ENCODE data around the gene FBXO2.
"Not testable (repeated sequence)": the region's sequence is repeated elsewhere in the genome, so short reads cannot be mapped to it uniquely, and the experiment has no call there.

Gene FBXO2

DNA sequence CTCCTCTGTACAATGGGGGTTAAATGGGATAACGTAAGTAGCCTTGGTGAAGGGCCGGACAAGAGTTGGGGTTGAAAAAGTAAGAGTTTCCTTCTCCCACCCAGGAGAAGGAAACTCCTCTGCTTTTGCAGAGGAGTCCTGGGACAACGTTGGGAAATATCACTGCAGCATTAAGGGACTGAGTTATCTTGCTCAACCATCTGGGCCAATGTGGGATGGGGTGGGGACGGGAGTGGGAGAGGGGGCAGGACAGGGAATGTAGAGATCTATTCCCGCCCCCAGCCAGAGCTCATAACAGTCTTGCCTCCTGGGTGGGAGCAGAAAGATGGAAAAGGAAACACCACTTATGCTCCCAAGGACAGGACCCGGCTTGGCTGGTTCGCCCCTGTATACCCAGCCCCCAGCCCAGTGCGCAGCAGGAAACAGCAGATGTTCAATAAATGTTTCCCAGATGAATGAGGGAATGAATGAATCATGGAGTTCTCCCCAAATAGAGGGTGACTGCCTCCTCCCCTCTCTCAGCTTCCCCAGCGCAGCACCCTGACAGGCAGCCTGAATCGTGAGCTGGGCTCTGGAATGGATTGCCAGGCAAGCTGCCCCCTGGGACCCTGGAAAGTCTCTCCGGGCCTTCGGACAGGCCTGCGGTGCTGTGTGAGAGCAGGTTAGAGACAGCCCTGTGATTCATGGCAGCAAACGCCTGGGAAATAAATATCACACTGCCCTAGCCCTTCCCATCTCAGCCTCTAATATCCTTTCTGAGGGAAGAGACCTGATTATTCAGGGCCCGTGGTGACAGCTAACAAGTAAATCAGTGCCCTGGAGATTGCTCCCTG lies 24.8 kb downstream of the FBXO2 start:
- no peak for DNase-seq (ENCODE audit: low spot score)

DNA sequence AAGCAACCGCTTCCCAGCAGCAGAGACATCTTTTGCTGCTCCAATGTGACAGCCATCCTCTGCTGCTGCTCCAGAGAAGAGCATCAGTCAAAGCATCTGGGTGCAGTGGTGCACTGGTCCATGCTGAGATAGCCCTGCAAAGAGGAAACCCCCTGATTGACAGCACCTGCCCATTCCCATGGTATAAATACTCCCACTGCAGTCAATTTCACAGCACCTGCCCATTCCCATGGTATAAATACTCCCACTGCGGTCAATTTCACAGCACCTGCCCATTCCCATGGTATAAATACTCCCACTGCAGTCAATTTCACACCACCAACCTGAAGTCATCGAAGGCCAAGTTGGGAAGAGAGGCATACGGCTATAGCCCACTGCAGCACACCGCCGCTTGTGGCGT lies 25.5 kb downstream of the FBXO2 start:
- no peak for DNase-seq (ENCODE audit: low spot score)

DNA sequence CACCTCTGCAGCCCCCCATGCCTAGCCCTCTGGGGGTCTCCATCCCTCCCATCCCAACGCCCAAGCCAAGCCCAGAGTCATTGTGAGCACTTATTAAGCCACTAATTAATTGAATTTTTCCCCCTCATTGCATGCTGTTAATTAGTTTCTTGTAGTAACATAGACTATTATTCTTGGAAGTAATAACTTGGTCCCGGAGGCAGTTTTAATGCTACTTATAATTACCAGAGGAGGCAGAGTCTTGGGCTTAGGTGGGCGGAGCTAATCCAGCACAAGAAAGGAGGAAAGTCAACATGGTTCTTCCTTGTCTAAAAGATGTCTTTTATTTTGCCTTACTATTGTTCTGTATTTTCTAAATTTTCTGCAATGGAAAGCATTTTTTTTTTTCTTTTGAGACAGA lies 27.7 kb downstream of the FBXO2 start:
- no peak for DNase-seq (ENCODE audit: low spot score)

DNA sequence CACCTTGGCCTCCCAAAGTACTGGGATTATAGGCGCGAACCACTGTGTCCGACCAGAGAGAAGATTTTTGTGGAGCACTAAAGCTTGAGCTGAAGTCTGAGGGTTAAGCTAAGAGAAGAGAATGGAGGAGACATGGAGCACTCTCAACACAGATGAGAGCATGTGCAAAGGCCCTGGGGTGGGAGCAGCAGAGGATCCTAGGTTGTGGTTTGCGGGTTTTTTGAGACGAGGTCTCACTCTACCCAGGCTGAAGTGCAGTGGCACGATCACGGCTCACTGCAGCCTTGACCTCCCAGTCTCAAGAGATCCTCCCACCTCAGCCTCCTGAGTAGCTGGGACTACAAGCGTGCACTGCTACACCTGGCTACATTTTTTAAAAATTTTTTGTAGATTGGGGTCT lies 30.5 kb downstream of the FBXO2 start:
- no peak for DNase-seq (ENCODE audit: low spot score)

DNA sequence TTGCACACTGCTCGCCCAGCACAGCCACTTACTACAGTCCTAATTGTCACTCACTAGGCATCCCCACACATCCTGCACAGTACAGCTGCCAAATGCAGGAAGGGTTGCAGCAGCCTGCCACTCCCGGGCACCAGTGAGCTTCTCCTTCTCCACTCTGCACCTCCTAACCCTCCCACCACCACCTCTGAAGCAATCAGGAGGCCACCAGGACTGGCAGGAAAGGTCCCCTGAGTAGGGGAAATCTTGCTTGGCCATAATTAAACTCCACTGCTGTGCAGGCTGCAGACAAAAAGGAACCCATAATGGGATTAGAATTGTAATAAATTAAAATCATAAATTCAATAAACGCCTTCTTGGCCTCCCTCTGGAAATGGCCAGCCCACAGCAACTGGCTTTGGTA lies 31.8 kb downstream of the FBXO2 start:
- no peak for DNase-seq (ENCODE audit: low spot score)

DNA sequence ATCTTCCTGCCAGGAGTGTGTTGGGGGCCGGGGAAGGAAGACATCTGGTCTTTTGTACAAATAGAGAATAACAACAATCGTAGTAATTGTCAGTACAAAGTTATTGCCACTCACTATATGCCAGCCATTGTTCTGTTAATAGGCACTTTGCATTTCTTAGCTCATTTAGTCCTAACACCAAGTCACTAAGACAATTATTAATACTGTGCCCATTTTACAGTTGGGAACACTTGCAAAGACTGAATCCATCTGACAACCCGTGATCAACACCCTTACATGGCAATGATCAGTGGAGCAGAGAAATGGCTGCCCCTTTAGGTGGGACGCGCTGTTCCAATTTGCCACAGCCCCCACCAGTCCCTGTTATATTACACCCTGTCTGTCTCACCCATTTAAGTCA lies 33.3 kb downstream of the FBXO2 start:
- DNase-seq (ENCODE audit: low spot score), result no peak

DNA sequence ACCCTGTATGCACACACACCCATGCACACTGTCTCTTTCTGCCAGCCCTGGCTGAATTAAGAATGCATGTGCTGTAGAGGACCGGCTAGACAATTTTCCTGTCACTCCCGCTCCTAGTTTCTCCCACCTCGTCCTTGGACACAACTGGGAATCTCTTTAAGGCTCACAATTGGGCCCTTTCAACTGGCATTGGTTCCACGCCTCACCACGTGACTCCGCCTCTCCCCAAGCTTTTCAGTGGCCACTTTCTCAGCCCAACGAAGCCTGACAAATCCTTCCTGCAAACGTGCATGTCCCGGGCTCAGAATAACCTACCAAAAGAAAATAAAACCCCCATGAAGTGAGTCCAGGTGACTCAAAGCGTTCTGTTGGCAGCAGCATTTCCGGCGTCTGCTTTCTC lies 33.8 kb downstream of the FBXO2 start:
- no peak for DNase-seq (ENCODE audit: low spot score)

DNA sequence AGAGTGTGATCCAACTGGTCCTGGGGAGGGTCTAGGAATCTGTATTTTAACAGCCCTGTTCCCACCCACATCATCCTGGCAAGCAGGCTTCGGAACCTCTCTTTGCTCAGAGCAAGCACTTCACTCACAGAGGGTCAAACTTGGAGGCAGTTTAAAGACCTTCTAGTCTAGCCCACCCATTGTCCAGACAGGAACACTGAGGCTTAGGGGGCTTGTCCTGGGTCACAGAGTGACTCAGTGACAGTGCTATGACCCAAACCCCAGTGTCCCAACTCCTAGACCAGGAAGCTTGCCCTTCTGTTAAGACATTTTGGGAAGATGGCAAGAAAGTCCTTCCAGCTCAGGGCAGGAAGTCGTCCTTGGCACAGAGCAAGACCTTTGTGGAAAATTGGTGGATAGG lies 36.5 kb downstream of the FBXO2 start:
- no peak for DNase-seq (ENCODE audit: low spot score)

DNA sequence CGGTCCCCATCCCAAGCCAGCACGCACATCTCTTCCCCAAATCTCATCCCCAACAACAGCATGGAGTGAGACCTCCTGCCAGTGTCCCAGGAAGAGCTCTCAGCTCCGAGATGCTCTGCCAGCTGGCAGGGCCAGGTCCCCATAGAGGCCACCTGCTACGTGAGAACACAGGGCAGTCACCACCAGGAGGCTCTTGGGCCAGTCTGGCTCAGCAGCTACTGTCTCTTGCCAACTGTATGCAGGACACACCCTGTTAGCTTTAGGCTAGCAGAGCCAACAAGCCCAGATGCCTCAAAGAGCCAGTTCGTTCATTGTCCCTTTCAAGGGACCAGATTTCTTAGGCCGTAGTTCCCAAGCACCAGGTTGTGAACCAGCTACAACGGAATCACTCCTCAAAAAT lies 36.9 kb downstream of the FBXO2 start:
- DNase-seq (ENCODE audit: low spot score), result no peak

DNA sequence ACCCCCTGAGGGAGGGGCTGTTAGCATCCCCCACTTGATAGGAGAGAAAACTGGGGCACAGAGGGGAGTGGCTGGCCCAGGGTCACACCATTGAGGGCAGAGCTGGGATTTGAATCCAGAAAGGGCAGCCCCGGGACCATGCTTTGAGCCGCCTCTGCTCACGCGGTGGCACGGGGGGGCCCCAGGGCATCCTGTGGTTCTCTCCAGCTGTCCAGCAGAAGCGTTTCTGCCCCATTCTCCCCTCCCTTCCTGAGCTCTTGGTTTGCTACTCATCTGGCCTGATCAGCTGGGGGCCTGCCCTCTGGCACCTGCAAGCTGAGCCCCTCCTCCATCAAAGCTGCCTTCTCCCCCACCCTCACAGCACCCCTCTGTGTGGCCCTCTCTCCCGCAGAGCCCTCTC lies 37.5 kb downstream of the FBXO2 start:
- DNase-seq (ENCODE audit: low spot score), result no peak

DNA sequence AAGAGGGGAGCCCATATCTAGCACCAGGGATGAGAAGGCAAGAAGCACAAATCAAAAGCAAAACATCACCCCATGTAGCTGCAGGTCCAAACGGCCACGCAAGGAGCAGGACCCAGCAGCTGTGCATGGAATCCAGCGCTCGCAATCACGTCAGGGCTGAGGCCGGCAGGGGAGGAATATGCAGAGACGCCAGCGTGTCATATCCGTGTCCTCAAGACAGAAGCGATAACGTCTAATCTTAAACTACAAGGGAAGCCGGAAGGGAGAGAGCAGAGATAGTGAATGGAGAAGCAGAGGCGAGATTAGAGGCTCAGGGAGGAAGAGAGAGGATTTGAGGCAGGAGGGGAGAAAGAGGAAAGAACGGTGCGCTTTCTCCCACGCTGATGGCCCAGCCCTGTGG lies 39.1 kb downstream of the FBXO2 start:
- no peak for DNase-seq (ENCODE audit: low spot score)

DNA sequence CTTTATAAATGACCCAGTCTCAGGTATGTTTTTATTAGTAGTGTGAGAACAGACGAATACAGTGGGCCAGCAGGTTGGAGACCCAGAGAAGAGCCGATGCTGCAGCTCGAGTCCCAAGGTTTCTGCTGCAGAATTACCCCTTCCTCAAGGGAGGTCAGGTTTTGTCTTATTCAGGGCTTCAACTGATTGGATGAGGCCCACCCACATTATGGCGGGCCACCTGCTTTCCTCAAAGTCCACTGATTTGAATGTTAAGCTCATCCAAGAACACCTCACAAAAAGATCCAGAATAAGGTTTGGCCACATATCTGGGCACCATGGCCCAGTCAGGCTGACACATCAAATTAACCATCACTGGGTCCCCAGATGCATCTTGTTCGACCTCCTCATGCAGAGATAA lies 40.9 kb downstream of the FBXO2 start:
- no peak for DNase-seq (ENCODE audit: low spot score)

DNA sequence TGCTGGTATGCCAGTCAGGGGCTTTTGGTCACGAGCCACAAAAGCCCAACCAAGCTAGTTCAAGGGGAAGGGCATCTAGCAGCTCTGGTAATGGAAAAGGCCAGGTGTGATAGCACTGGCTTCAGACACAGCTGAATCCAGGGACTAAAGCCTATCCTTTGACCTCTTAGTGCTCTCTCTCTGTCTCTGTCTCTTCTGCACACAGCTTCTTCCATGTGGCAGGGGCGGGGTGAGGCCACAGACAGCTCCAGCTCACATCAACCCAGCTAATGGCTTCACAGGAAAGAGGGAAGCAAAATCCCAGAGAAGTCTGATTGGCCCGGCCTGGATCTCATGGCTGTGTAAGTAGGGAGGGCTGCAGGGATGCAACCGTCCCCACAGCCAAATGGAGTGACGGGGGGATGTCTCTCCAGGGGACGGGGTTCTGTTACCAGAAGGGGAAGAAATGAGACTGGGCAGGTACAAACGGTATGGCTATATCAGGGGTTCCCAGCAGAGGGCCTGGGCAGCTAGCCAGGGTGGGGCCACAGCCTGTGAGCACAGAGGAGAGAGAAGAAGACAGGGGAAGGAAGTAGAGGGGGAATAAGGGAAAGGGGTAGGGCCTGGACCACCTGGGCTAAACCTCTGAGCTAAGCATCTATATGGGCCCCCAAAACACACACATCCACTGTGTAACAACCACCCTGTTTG lies 42.4 kb downstream of the FBXO2 start:
- no peak for DNase-seq (ENCODE audit: low spot score)

DNA sequence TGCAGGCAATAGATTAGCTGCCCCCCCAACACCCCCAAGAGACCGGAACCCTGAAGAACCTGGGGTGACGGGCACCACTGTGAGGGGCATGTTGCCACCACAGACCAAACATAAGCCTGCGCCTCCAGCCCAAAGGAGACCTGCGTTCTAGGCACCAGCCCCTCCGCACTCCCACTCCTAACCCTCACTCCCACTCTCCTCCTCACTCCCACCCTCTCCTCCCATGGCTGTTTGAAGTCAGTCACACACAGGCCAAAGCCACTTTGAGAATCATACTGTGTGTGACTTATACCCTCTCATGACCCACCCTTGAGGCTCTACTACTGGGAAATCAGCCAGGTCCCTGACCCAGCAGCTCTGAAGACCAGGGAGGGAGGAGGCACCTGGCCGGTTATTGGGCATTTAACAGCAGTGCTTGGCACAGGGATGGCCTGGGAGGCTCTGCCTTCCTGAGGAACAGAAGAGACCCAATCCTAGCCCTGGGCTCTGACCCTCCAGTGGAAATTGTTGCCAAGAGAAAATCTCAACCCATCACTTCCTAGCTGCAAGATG lies 43.5 kb downstream of the FBXO2 start:
- DNase-seq (ENCODE audit: low spot score), result no peak

DNA sequence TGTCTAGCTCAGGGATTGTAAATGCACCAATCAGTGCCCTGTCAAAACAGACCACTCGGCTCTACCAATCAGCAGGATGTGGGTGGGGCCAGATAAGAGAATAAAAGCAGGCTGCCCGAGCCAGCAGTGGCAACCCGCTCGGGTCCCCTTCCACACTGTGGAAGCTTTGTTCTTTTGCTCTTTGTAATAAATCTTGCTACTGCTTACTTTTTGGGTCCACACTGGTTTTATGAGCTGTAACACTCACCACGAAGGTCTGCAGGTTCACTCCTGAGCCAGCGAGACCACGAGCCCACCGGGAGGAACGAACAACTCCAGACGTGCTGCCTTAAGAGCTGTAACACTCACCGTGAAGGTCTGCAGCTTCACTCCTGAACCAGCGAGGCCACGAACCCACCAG lies 44.9 kb downstream of the FBXO2 start:
- DNase-seq (ENCODE audit: low spot score), result not testable (repeated sequence)

DNA sequence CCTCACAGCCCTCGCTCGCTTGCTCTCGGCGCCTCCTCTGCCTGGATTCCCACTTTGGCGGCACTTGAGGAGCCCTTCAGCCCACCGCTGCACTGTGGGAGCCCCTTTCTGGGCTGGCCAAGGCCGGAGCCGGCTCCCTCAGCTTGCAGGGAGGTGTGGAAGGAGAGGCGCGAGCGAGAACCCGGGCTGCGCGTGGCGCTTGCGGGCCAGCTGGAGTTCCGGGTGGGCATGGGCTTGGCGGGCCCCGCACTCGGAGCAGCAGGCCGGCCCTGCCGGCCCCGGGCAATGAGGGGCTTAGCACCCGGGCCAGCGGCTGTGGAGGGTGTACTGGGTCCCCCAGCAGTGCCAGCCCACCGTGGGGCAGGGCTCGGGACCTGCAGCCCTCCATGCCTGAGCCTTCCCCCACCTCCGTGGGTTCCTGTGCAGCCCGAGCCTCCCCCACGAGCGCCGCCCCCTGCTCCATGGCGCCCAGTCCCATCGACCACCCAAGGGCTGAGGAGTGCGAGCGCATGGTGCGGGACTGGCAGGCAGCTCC lies 45.6 kb downstream of the FBXO2 start:
- not testable (repeated sequence) for DNase-seq (ENCODE audit: low spot score)

DNA sequence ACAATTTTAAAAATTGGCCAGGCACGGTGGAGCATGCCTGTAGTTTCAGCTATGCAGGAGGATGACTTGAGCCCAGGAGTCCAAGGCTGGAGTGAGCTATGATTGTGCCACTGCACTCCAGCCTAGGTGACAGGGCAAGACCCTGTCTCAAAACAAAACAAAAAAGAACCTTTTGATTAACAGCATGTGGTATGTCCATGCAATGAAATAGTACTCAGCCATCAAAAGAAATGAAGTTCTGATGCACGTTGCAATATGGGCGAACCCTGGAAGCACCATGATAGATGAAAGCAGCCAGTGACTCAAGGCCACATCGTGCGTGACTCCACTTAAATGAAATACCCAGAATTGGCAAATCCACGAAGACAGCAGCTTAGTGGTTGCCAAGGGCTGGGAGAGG lies 47.5 kb downstream of the FBXO2 start:
- DNase-seq (ENCODE audit: low spot score), result no peak

DNA sequence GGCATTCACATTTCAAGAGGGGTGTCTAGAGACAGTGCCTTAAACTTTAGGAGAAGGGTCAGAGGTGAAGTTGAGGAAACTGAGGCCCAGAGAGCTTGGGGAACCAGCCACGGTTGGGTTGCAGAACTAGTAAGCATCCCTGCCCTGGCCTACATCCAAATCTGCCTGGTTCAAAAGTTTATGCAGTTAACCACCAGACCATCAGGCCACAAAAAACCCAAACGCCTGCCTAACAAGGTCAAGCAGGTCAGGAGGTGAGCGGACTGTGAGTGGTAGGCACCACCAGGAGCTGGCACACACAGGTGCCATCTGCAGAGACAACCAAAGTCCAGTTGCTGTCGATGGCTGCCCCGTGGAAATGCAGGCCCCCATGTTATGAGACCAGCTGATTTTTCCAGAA lies 51.2 kb downstream of the FBXO2 start:
- no peak for DNase-seq (ENCODE audit: low spot score)

DNA sequence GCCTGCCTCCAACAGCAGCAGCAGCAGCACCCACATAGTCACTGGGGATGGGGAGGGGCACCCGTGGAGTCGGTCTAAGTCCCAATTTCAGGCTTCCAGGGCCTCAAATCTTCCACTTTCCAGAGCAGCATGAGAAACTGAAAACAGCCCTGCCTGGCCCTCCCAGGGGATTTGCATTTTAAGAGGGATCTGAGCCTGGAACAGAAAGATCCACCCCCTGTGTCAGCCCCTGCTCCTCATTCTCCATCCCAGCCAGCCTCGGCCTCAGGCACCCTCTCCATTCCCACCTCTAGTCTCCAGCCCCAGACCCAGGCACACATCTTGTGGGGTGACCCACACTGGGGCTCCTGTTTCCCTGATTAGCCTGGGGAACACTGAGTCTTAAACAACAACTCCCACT lies 51.8 kb downstream of the FBXO2 start:
- no peak for DNase-seq (ENCODE audit: low spot score)

DNA sequence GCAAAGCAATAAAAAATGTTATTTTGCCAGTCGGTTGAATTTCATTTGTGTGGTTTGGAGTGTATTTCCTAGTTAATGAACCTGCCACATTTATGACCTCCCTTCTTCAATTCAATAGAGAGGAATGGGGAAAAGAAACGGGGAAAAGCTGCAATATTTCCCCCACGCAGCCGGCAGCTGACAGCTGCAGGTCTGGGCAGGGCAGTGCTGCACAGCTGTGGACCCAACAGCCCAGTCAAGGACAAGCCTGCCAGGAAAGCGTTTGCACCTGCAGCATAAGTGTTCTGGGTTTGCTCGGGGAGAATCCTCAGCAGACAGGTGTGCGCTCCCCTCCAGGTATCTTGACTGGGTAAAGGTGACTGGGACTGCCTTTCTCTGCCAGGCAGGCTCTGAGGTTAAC lies 53.4 kb downstream of the FBXO2 start:
- DNase-seq (ENCODE audit: low spot score), result no peak

DNA sequence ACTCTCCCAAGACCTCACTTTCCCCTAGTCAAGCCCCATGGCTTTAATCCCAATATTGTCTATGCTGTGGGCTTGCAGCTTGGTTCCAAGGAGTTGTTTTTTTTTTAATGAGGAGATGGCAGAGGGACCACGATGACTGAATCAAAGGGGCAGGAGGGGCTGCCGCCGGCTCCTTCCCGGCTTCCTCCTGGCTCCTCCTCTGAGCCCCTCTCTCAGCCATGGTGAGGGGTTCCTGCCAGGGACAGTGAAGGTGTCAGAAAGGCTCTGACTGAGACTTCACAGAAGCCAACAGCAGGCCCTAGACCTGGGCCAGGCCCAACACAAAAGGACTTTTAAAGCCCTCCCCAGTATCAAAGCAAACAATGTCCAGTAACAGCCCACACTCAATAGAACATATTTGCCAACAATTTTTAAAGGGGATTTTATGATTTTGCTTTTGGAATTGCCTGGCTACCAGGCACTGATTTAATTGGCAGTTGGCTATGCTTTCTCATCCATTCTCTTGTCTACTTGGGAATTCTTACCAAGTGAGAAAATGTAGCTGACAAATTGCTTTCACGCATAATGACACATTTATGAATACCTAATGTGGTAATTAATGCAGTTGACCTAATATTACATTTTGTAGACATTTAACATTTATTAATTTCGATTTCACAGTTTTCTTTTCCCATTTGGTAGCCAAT lies 54.2 kb downstream of the FBXO2 start:
- no peak for DNase-seq (ENCODE audit: low spot score)

DNA sequence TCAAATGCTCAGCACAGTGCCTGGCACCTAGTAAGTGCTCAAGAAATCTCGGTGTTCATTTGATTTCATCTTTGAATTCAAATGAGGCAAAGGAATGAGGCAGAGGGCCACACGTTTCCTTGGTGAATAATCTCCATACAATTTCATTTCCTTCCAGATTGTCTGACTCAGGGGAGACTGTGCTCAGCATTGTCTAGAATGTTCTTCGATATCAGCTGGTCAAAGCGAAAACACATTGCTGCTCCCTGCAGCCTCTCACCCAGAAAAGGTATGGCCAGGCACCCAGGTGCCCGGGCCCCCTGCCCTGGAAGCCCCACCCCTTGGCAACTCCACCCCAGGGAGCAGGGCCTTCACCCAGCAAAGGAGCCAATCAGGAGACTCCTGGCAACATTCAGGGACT lies 55.8 kb downstream of the FBXO2 start:
- no peak for DNase-seq (ENCODE audit: low spot score)
